ENCODE results near the gene IPCEF1.

DNA sequence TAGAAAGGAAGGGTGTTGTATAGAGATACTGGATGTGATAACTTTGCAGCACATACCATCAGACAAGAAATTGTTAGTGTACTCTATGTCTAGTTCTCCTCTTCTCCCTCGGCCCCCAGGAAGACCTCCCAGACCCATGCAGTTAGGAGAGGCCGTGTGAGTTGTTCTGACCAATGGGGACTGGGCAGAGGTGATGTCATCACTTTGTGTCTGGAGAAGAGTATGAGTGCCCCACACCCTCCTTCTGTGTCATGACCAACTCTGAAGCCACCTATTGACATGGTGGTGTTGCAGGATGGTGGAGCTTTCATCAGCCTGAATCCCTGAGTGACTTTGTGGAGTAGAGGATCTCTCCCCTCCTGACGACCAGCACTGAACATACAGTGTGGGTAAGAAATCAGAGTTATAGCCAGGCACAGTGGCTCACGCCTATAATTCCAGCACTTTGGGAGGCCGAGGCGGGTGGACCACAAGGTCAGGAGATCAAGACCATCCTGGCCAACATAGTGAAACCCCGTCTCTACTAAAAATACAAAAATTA, 72.2 kb downstream of the IPCEF1 start:
- TF ChIP-seq SIN3A (conservative IDR thresholded peaks at IDR 0.05 in 1 of 2, IDR thresholded peaks at IDR 0.05 in 1 of 2; ENCODE audit: low read depth in 1 of 2, low read length in 2 of 2): no peak
- no peak for TF ChIP-seq SP1 (IDR thresholded peaks at IDR 0.05; ENCODE audit: low read depth, low read length)
